Measurements from ENCODE around the gene YPEL3.
A peak's percentile ranks its signal among the peaks of the same experiment; 100 is the strongest.

Gene YPEL3

DNA sequence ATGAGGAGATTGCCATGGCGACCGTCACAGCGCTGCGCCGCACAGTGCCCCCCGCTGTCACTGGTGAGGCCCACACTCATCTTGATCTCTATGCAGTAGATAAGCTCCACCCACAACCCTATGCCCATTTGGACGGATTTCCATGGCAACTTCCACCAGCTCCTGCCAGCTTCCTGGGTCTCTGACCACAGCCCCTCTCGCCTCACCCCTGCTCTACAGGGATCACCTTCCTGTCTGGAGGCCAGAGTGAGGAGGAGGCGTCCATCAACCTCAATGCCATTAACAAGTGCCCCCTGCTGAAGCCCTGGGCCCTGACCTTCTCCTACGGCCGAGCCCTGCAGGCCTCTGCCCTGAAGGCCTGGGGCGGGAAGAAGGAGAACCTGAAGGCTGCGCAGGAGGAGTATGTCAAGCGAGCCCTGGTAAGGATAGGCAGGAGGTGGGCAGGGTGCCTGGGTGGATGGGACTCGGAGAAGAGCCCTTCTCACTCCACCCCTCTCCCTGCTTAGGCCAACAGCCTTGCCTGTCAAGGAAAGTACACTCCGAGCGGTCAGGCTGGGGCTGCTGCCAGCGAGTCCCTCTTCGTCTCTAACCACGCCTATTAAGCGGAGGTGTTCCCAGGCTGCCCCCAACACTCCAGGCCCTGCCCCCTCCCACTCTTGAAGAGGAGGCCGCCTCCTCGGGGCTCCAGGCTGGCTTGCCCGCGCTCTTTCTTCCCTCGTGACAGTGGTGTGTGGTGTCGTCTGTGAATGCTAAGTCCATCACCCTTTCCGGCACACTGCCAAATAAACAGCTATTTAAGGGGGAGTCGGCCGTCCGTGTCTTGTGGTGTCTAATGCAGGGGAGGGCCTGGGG, 26.2 kb downstream of the YPEL3 start:
- no peak for DNase-seq (ENCODE audit: low spot score)

DNA sequence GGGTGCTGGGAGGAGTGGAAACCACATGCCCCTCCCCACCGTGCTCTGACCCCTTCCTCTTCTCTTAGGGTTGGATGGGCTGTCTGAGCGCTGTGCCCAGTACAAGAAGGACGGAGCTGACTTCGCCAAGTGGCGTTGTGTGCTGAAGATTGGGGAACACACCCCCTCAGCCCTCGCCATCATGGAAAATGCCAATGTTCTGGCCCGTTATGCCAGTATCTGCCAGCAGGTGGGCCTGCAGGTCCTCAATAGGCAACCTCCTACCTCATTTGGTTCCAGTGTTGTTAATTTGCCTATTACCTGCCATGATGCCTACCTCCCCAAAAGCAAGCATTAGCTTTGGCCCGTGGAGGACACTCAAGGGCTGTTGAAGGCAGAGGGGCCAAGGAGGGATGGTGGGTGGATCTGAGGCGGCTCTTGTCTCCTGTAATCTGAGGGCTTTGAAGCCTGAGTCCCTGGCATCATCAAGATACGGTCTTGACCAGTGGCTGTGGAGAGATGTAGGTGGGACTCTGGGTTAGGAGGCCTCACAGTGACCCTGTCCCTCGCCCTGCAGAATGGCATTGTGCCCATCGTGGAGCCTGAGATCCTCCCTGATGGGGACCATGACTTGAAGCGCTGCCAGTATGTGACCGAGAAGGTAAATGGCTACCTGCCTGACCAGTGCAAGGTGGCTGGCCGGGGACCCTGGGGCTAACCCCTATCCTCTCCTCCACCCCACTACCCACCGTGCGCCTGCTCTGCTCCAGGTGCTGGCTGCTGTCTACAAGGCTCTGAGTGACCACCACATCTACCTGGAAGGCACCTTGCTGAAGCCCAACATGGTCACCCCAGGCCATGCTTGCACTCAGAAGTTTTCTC, 27.0 kb downstream of the YPEL3 start:
- DNase-seq (ENCODE audit: low spot score), result no peak

DNA sequence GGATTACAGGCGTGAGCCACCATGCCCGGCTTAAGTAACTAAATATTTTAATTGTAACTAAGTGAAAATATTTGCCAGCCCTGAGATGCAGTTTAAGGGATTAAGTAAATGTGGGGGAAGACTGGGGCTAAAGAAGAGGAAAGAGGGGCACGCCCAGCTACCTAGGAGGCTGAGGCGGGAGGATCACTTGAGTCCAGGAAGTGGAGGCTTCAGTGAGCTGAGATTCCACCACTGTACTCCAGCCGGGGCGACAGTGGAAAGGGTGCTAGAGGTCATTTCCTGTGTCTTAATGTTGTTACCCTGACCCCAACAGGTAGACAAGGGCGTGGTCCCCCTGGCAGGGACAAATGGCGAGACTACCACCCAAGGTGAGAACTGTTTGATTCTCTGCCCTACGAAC, 27.7 kb downstream of the YPEL3 start:
- no peak for DNase-seq (ENCODE audit: low spot score)

DNA sequence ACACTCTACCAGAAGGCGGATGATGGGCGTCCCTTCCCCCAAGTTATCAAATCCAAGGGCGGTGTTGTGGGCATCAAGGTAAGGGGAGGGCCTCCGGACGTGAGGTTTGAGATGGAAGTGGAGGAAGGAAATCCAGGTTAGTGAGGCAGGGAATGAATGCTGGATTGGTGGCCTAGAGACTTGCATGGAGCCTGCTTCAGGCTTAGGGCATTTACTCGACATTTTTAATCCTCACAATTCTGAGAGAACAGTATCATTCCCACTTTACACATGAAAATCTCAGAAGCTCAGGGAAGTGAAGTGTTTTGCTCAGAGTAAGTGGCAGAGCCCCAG, 28.5 kb downstream of the YPEL3 start:
- DNase-seq (ENCODE audit: low spot score), result no peak

DNA sequence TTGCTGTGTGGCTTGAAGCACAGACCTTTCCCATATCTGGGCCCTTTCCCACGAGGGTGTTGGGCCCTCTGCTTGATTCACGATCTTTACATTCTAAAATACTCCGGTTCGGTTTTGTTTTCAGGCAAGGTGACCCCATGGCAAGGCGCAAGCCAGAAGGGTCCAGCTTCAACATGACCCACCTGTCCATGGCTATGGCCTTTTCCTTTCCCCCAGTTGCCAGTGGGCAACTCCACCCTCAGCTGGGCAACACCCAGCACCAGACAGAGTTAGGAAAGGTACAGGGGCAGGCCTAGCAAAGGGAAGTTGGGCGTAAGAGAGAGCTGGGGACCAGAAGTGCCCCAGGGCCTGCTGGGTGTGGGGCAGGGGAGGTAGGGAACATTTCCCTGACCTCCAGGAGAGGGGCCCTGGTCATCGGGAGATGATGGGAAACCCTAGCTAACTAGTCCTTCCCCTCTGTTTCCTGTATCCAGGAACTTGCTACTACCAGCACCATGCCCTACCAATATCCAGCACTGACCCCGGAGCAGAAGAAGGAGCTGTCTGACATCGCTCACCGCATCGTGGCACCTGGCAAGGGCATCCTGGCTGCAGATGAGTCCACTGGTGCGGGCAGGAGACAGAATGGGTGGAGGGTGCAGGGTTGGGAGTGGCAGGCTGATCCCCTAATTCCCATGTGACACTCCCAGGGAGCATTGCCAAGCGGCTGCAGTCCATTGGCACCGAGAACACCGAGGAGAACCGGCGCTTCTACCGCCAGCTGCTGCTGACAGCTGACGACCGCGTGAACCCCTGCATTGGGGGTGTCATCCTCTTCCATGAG, 29.0 kb downstream of the YPEL3 start:
- no peak for DNase-seq (ENCODE audit: low spot score)

DNA sequence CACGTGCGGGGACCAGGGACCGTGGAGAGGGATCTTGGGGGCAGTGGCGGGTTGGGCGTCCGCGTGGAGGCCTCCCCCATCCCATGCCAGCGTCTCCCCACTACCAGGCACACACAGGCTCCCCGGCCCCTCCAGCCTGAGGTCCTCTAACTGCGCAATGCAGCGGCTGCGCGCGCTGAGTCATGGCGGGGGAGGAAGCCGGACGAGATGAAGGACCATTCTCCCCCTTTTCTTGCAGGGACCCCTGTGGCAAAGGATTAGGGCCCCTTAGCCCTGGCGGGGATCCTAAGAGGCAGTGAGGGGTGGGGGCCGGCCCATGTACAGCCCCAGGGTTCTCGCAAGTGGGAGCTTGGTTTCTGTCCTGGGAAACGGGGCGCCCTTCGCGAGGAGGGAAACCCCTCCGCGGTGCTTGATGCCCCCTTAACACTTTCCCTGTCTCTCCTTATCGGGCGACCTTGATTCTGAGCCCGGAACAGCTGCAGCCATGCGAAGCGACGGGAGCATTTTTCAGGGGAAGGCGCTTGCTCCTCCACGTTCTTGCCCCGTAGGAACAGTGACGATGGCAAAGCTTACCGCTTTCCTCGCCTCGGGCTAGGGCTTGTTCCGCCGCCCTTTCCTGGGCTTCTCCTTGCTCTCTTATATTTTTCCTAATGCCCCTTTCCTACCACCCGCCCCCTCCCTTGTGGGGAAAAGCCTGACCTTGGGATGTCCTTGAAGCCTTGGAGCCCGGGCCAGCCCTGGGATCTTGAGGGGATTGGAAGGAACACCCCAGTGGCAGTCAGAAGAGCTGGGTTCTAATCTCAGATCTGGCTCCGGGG, 29.9 kb downstream of the YPEL3 start:
- DNase-seq (ENCODE audit: low spot score), result no peak

DNA sequence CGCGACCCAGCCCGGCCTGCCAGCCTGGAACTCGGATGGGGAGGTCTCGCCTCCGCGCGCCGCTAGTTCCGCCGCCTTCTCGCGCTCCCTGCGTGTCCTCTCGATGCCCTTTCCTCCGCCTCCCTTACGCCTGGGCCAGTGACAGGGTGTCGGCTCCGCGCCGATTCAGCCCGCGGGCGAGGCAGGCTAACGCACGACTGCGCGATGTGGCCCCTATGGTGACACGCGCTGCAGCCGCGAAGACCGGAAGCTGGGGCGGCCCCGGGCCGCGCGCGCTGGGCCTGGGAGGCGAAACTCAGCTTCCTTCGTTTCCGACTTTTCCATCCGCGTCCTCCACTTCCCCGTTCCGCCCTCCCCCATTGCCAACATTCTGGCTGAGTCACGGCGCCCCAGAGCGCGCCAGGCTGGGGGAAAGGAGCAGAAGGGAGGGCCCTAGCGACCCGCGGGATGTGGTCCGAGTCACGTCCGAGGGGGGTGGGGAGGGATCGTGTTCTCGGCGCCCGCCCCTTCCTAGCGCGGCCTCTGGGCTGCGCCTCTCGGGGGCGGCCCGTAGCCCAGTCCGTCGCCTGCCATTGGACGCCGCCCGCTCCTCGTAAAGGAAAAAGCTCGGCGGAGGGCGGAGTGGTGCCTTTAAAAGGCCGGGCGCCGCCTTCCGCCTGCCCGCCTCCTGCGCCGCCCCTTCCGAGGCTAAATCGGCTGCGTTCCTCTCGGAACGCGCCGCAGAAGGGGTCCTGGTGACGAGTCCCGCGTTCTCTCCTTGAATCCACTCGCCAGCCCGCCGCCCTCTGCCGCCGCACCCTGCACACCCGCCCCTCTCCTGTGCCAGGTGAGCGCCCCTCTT, 30.7 kb downstream of the YPEL3 start, which contains the start of gene ALDOA:
ALDOA (plus strand) TSS at position 659 of the 841 bp plus-strand sequence. CDS start 1,138 bp downstream, outside the sequence.
- DNase-seq (ENCODE audit: low spot score), result peak; percentile 97

DNA sequence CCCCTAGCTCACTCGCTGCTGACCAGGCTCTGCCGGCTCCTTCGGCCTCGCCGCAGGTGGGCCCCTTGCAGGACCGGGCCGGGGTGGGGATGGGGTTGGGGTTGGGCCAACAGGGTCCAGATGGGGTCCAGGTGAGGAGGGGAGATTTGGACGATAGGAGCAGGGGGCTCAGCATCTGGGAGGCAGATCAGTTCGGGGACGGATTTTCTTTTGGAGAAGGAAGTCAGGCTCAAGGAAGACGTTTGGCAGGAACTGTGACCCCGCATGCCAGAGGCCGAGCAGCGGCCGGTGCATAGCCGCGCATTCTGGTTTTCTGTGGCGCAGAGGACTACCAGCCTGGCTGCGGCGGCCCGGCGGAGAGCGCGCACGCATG, 31.3 kb downstream of the YPEL3 start:
- DNase-seq (ENCODE audit: low spot score), result no peak

DNA sequence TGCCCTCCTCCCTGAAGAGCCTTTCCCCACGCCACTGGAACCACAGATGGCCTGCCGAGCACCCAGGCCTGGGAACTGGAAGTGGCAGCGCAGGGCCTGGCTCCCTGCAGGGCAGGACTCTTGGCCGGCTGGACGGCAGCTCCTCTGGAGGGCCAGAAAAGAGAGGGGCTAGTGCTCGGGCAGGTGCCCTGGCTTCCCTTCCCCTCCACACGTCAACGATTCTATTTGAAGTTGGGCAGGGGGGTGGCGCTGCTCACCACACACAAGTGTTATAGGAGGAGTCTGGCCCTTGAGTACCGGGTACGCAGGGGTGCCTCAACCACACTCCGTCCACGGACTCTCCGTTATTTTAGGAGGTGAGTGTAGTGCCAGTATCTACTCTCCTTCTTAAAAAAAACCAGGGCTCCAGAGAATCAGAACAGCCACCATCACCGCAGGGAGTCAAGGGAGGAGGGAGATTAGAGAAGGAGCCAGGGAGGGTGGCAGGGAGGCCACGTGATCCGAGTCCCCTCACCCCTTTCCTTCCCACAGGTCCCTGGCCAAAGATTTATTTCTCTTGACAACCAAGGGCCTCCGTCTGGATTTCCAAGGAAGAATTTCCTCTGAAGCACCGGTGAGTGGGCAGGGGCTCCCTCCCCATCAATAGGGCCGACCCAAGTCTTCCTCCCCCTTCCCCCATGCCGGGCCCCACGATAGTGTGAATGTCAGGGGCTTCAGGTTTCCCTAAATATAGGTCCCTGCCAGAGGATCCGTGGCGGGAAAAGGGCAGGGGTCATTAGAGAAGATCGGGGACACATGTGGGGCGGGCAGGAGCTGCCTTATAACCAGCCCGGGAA, 31.9 kb downstream of the YPEL3 start:
- peak; percentile 64 for DNase-seq (ENCODE audit: low spot score)

DNA sequence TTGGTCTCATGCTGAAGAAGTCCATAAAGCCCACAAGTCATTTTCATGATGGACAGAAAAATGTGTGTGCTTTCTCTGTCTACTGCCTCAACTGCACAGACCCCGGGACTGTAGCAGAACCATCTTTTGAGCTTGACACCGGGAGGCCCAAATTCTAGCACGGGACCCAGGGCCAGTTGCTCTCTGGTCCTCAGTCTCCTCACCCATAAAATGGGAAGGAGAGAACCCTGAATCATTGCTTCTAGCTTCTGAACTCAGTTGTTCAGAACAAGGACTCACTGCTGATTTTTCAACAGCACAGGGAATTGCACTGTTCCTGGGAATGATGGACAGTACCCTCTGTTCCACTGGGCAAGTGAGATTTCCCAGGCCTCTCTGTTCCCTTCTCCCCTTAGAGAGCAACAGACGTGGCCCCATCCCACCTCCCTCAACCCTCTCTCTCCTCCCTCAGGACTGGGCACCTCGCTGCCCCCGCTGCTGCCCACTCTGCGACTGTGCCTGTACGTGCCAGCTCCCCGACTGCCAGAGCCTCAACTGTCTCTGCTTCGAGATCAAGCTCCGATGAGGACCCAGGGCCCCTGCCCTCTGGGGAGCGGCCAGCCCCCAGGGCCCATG, 32.6 kb downstream of the YPEL3 start:
- no peak for DNase-seq (ENCODE audit: low spot score)

DNA sequence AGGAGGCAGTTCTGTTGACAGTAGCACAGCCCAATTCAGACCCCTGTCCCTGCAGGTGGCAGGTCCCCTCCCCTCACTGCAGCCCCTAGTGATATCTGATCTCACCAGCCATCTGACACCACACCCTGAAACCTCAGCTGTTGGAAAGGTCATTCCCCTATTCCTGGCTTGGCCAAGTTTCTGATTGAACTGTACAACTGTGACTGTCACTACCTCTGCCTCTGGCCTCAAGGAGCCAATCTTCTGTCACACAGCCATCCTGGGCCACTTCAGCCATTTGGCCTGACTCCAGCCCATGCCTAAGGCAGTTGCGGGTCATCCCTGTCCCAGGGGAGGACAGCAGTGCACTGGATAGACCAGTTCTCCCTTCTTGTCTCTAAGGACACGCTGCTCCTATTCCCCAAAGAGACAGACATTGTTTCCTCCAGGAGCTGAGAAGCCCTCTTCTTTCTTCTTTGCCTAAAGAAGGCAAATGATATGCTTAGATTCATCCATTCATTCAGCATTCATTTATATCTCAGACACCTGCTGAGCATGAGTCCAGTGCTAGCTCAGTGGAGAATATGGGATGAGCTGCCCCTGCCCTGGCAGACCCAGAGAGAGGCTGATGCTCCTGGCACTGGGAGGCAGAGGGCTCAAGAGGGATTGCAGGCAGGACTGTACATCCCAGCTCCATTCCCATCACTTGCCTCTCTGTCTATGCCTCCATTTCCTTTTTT, 35.0 kb downstream of the YPEL3 start:
- DNase-seq (ENCODE audit: low spot score), result no peak

DNA sequence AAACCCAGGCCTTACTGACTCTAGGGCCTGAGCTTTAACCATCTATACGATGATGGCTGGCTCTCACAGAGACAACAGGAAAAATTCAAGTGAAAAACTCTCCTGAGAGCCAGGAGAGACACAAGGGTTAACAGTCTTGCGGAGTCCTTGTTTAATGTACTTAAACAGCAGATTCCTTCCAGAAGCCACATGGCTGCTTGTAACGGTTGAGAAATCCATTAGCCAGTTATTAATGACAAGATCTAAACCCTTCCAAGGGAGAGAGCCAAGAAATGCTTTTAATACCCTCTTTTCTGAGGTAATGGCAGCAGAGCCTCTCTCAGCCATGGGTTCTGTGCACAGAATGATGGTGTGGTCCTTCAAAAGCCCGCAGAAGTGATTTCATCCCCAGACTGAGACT, 35.7 kb downstream of the YPEL3 start:
- no peak for DNase-seq (ENCODE audit: low spot score)

DNA sequence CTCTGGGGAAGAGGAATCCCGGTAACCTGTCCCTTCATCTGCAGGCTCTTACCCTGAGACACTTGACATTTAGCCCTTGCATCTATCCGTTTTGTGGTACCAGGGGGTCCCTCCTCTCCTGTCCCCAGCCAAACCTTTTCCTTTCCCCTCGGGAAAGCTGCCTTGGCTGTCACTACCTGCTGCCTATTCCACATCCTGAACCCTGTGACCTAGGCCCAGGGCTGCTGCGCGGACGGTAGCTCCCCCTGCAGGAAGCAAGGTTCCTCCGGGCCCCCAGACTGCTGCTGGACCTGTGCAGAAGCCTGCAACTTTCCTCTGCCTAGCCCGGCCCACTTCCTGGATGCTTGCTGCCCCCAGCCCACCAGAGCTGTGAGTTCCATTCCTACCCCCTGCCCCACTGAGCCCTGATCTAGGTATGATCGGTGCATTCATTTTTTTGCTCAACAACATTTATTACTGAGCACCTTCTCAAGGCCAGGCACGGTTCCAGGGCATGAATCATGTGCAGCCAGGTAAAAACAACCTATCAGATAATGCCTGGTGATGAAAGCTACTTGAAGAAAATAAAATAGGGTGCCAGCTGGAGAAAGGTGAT, 41.0 kb downstream of the YPEL3 start:
- no peak for DNase-seq (ENCODE audit: low spot score)

DNA sequence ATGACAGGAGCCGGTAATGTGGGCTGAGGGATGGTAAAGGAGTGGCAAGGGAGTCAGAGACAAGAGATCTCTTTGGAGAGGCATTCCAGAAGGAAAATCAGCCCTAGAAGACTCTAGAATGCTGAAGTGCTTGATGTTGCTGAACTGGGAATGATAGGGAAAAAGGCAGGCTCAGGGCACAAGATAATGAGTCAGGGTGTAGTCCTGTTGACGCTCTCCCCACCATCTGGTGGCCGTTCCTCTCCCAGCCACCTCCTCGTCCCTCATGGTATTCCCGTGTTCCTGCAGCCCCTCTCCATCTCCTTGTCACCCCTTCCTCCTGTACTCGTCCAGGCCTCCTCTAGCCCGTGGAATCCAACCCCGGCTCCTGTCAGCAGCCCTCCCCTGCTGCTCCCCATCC, 41.6 kb downstream of the YPEL3 start:
- no peak for DNase-seq (ENCODE audit: low spot score)

DNA sequence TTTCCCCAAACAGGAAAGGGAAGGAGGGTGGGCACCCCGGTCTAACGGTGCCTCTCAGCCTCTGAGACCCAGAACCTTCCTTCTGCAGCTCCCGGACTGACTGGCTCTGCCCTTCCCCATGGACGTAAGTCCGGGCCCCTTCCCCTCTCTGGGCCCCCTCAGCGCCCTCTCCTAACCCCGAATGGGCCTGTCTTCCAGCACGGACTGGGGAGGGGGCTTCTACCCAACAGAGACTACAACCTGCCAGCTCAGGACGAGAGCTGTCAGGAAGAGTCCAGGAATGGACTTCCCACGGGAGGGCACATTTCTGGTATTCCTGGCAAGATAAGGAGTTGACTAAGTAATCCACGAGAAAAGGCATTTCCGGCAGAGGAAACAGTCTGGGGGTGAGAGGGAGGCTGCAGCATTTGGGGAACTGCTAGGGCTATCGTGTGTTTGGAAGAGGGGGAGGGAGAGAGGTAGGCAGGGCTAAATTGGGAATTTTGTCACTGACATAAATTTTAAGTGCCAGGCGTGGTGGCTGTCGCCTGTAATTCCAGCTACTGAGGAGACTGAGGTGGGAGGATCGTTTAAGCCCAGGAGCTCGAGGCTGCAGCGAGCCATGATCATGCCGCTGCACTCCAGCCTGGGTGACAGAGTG, 42.5 kb downstream of the YPEL3 start:
- no peak for DNase-seq (ENCODE audit: low spot score)

DNA sequence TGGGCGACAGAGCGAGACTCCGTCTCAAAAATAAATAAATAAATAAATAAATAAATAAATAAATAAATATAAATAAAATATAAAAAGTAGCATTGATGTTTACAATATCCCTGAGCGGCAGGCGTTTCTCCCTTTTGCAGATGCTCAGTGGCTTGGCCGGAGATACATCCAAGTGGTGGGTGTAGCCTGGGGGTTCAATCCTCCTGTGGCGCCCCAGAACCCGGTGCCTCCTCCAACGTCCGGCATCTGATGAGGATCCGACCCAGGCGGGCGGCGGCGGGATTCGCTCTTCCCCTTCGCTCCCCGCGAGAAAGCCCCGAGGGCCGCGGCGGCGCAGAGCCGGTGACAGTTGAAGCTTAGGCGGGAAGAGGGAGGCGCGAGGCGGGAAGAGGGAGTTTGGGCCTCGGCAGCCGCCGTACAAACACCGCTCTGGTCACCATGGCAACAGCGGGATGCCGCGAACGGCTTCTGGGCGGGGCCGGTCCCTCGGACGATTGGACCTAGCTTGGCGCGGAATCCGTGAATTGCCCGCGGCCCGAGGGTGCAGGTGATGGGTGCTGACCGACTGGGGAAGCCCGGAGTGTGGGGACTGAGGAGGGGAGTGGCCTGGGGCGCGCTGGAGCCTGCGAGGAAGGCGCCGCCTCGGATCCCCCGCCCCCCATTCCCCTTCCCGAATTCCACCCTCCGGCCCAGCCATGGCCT, 43.2 kb downstream of the YPEL3 start:
- peak; percentile 94 for DNase-seq (ENCODE audit: low spot score)

DNA sequence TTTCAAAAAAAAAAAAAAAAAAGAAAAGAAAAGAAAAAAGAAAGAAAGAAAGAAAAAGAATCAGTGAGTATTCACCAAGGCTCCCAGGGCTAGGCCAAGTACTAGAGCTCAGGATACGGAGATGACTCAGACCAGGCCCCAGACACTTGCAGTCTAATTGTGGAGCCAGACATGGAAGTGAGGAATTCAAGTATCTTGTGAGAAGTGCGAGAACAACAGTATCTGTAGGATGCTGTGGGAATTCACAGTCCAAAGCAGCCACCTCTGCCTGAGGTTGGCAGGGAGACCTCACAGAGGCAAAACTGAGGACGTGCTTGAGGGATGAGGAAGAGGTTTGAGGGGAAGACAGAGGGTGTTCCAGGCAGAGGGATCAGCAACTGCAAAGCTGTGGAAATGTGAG, 44.5 kb downstream of the YPEL3 start:
- DNase-seq (ENCODE audit: low spot score), result no peak
